ENCODE measurements around the gene EXOC3L2.
"Not testable (repeated sequence)": the region's sequence is repeated elsewhere in the genome, so short reads cannot be mapped to it uniquely, and the experiment has no call there.

EXOC3L2 gene

GRCh38 chr19:45245334-45245787 lies at the start of gene EXOC3L2:
Gene EXOC3L2, minus strand, starts transcription at chr19:45245407. Its CDS starts 6,362 bp downstream, at chr19:45239045.
- DNase-seq: no peak

GRCh38 chr19:45294291-45295029 lies 49.3 kb upstream of the EXOC3L2 start:
- DNase-seq: no peak

- no peak for DNase-seq
Measured at GRCh38 chr19:45293682-45294081, 48.5 kb upstream of the EXOC3L2 start.

- no peak for DNase-seq
Measured at GRCh38 chr19:45291834-45292233, 46.6 kb upstream of the EXOC3L2 start.

GRCh38 chr19:45290381-45290931 lies 45.2 kb upstream of the EXOC3L2 start:
- no peak for DNase-seq

GRCh38 chr19:45283443-45284033 lies 38.3 kb upstream of the EXOC3L2 start:
- DNase-seq: no peak

GRCh38 chr19:45280471-45280961 lies 35.3 kb upstream of the EXOC3L2 start:
- no peak for DNase-seq

- DNase-seq: no peak
Measured at GRCh38 chr19:45279587-45280192, 34.5 kb upstream of the EXOC3L2 start.

GRCh38 chr19:45278087-45278486 lies 32.9 kb upstream of the EXOC3L2 start:
- DNase-seq: no peak

GRCh38 chr19:45276284-45276687 lies 31.1 kb upstream of the EXOC3L2 start:
- peak; percentile 17 for DNase-seq

- peak; percentile 27 for DNase-seq
Measured at GRCh38 chr19:45275370-45275971, 30.3 kb upstream of the EXOC3L2 start.

- no peak for DNase-seq
Measured at GRCh38 chr19:45273521-45273855, 28.3 kb upstream of the EXOC3L2 start.

- DNase-seq: no peak
Measured at GRCh38 chr19:45271735-45272108, 26.5 kb upstream of the EXOC3L2 start.

GRCh38 chr19:45271098-45271734 lies 26.0 kb upstream of the EXOC3L2 start:
- no peak for DNase-seq

GRCh38 chr19:45269939-45270338 lies 24.7 kb upstream of the EXOC3L2 start:
- DNase-seq: not testable (repeated sequence)

- no peak for DNase-seq
Measured at GRCh38 chr19:45267296-45267695, 22.1 kb upstream of the EXOC3L2 start.

- no peak for DNase-seq
Measured at GRCh38 chr19:45265375-45265774, 20.2 kb upstream of the EXOC3L2 start.

GRCh38 chr19:45264781-45265317 lies 19.6 kb upstream of the EXOC3L2 start:
- no peak for DNase-seq

GRCh38 chr19:45263013-45263412 lies 17.8 kb upstream of the EXOC3L2 start:
- DNase-seq: no peak

GRCh38 chr19:45262570-45262969 lies 17.4 kb upstream of the EXOC3L2 start:
- DNase-seq: no peak

- DNase-seq: no peak
Measured at GRCh38 chr19:45258862-45259261, 13.7 kb upstream of the EXOC3L2 start.

GRCh38 chr19:45256836-45257235 lies 11.6 kb upstream of the EXOC3L2 start:
- DNase-seq: no peak

All from DMS153 (cell line).